ENCODE measurements around the gene SYNDIG1.

The SYNDIG1 gene

GRCh38 chr20:24672886-24673677 is 203.7 kb downstream of the SYNDIG1 start:
- Histone ChIP-seq H3K36me3 (ENCODE audit: control insufficient read depth, insufficient read depth, low read length) (no peaks in the 10 kb centered on the region), H3K9me3 (ENCODE audit: control insufficient read depth, insufficient read depth, low read length) (no peaks in the 10 kb centered on the region), H3K4me3 (ENCODE audit: low read depth, low read length) (no peak overlapping the region), H3K27ac (ENCODE audit: low read depth, low read length) (no peak overlapping the region), H3K9ac (ENCODE audit: low read depth, low read length) (no peak overlapping the region), H3K27me3 (ENCODE audit: control insufficient read depth, insufficient read depth, low read length) (no peaks in the 10 kb centered on the region), H3K4me1 (ENCODE audit: control insufficient read depth, insufficient read depth, low read length) (no peaks in the 10 kb centered on the region)

- no peaks in the 10 kb centered on the region for H3K36me3 ChIP-seq (ENCODE audit: control insufficient read depth, insufficient read depth, low read length)
- H3K4me1 ChIP-seq (ENCODE audit: control insufficient read depth, insufficient read depth, low read length) = no peaks in the 10 kb centered on the region
- H3K9ac ChIP-seq (ENCODE audit: low read depth, low read length) = no peak overlapping the region
- no peaks in the 10 kb centered on the region for H3K9me3 ChIP-seq (ENCODE audit: control insufficient read depth, insufficient read depth, low read length)
- H3K27ac ChIP-seq (ENCODE audit: low read depth, low read length) = no peak overlapping the region
- H3K4me3 ChIP-seq (ENCODE audit: low read depth, low read length) = no peak overlapping the region
- H3K27me3 ChIP-seq (ENCODE audit: control insufficient read depth, insufficient read depth, low read length) = no peaks in the 10 kb centered on the region
Measured at GRCh38 chr20:24673678-24674570, 204.5 kb downstream of the SYNDIG1 start.

- Histone ChIP-seq H3K27me3 (ENCODE audit: control insufficient read depth, insufficient read depth, low read length) (no peaks in the 10 kb centered on the region), H3K4me3 (ENCODE audit: low read depth, low read length) (no peak overlapping the region), H3K36me3 (ENCODE audit: control insufficient read depth, insufficient read depth, low read length) (no peaks in the 10 kb centered on the region), H3K4me1 (ENCODE audit: control insufficient read depth, insufficient read depth, low read length) (no peaks in the 10 kb centered on the region), H3K9ac (ENCODE audit: low read depth, low read length) (no peak overlapping the region), H3K9me3 (ENCODE audit: control insufficient read depth, insufficient read depth, low read length) (no peaks in the 10 kb centered on the region), H3K27ac (ENCODE audit: low read depth, low read length) (no peak overlapping the region)
Measured at GRCh38 chr20:24674921-24675605, 205.6 kb downstream of the SYNDIG1 start.

- no peak overlapping the region for H3K4me3 ChIP-seq (ENCODE audit: low read depth, low read length)
- H3K9ac ChIP-seq (ENCODE audit: low read depth, low read length) = no peak overlapping the region
- no peak overlapping the region for H3K27ac ChIP-seq (ENCODE audit: low read depth, low read length)
- H3K36me3 ChIP-seq (ENCODE audit: control insufficient read depth, insufficient read depth, low read length) = no peaks in the 10 kb centered on the region
- H3K4me1 ChIP-seq (ENCODE audit: control insufficient read depth, insufficient read depth, low read length) = no peaks in the 10 kb centered on the region
- H3K9me3 ChIP-seq (ENCODE audit: control insufficient read depth, insufficient read depth, low read length) = no peaks in the 10 kb centered on the region
- no peaks in the 10 kb centered on the region for H3K27me3 ChIP-seq (ENCODE audit: control insufficient read depth, insufficient read depth, low read length)
Measured at GRCh38 chr20:24675651-24676352, 206.4 kb downstream of the SYNDIG1 start.

- no peaks in the 10 kb centered on the region for H3K36me3 ChIP-seq (ENCODE audit: control insufficient read depth, insufficient read depth, low read length)
- H3K9me3 ChIP-seq (ENCODE audit: control insufficient read depth, insufficient read depth, low read length) = no peaks in the 10 kb centered on the region
- H3K4me1 ChIP-seq (ENCODE audit: control insufficient read depth, insufficient read depth, low read length) = no peaks in the 10 kb centered on the region
- no peak overlapping the region for H3K27ac ChIP-seq (ENCODE audit: low read depth, low read length)
- no peaks in the 10 kb centered on the region for H3K27me3 ChIP-seq (ENCODE audit: control insufficient read depth, insufficient read depth, low read length)
- no peak overlapping the region for H3K4me3 ChIP-seq (ENCODE audit: low read depth, low read length)
- H3K9ac ChIP-seq (ENCODE audit: low read depth, low read length) = no peak overlapping the region
Measured at GRCh38 chr20:24676353-24676977, 207.0 kb downstream of the SYNDIG1 start.

GRCh38 chr20:24676978-24677370 is 207.5 kb downstream of the SYNDIG1 start:
- Histone ChIP-seq H3K36me3 (ENCODE audit: control insufficient read depth, insufficient read depth, low read length) (no peaks in the 10 kb centered on the region), H3K27me3 (ENCODE audit: control insufficient read depth, insufficient read depth, low read length) (no peaks in the 10 kb centered on the region), H3K9ac (ENCODE audit: low read depth, low read length) (no peak overlapping the region)

GRCh38 chr20:24677626-24678315 is 208.3 kb downstream of the SYNDIG1 start:
- Histone ChIP-seq H3K9me3 (ENCODE audit: control insufficient read depth, insufficient read depth, low read length) (no peaks in the 10 kb centered on the region), H3K27ac (ENCODE audit: low read depth, low read length) (no peak overlapping the region), H3K27me3 (ENCODE audit: control insufficient read depth, insufficient read depth, low read length) (no peaks in the 10 kb centered on the region), H3K4me1 (ENCODE audit: control insufficient read depth, insufficient read depth, low read length) (no peaks in the 10 kb centered on the region), H3K4me3 (ENCODE audit: low read depth, low read length) (no peak overlapping the region), H3K9ac (ENCODE audit: low read depth, low read length) (no peak overlapping the region), H3K36me3 (ENCODE audit: control insufficient read depth, insufficient read depth, low read length) (no peaks in the 10 kb centered on the region)

More at GRCh38 chr20:24676978-24677370, 207.5 kb downstream of the SYNDIG1 start:
- Histone ChIP-seq H3K4me1 (ENCODE audit: control insufficient read depth, insufficient read depth, low read length) (no peaks in the 10 kb centered on the region), H3K27ac (ENCODE audit: low read depth, low read length) (no peak overlapping the region), H3K4me3 (ENCODE audit: low read depth, low read length) (no peak overlapping the region), H3K9me3 (ENCODE audit: control insufficient read depth, insufficient read depth, low read length) (no peaks in the 10 kb centered on the region)

- H3K36me3 ChIP-seq (ENCODE audit: control insufficient read depth, insufficient read depth, low read length) = no peaks in the 10 kb centered on the region
- no peak overlapping the region for H3K9ac ChIP-seq (ENCODE audit: low read depth, low read length)
- no peaks in the 10 kb centered on the region for H3K27me3 ChIP-seq (ENCODE audit: control insufficient read depth, insufficient read depth, low read length)
- no peak overlapping the region for H3K27ac ChIP-seq (ENCODE audit: low read depth, low read length)
- no peaks in the 10 kb centered on the region for H3K4me1 ChIP-seq (ENCODE audit: control insufficient read depth, insufficient read depth, low read length)
- H3K9me3 ChIP-seq (ENCODE audit: control insufficient read depth, insufficient read depth, low read length) = no peaks in the 10 kb centered on the region
- H3K4me3 ChIP-seq (ENCODE audit: low read depth, low read length) = no peak overlapping the region
Measured at GRCh38 chr20:24678351-24679106, 209.1 kb downstream of the SYNDIG1 start.

- no peak overlapping the region for H3K4me3 ChIP-seq (ENCODE audit: low read depth, low read length)
- no peaks in the 10 kb centered on the region for H3K4me1 ChIP-seq (ENCODE audit: control insufficient read depth, insufficient read depth, low read length)
- H3K9me3 ChIP-seq (ENCODE audit: control insufficient read depth, insufficient read depth, low read length) = no peaks in the 10 kb centered on the region
- no peaks in the 10 kb centered on the region for H3K27me3 ChIP-seq (ENCODE audit: control insufficient read depth, insufficient read depth, low read length)
- no peak overlapping the region for H3K9ac ChIP-seq (ENCODE audit: low read depth, low read length)
- no peaks in the 10 kb centered on the region for H3K36me3 ChIP-seq (ENCODE audit: control insufficient read depth, insufficient read depth, low read length)
- no peak overlapping the region for H3K27ac ChIP-seq (ENCODE audit: low read depth, low read length)
Measured at GRCh38 chr20:24679448-24680047, 210.1 kb downstream of the SYNDIG1 start.
